ENCODE results near the gene FAM193B.
"Not testable (repeated sequence)": the region's sequence is repeated elsewhere in the genome, so short reads cannot be mapped to it uniquely, and the experiment has no call there.

FAM193B gene

GRCh38 chr5:177537389-177538361 lies 16.7 kb downstream of the FAM193B start:
- no peak overlapping the region for H3K4me3 ChIP-seq (replicated peaks; ENCODE audit: low read depth, low read length)
- peaks cover 10% of the 10 kb centered on the region for H3K36me3 ChIP-seq (ENCODE audit: control insufficient read depth, insufficient read depth, low read length)
- DNase-seq (ENCODE audit: extremely low read depth, insufficient read length): no peak

GRCh38 chr5:177536386-177536785 lies 18.0 kb downstream of the FAM193B start:
- DNase-seq (ENCODE audit: extremely low read depth, insufficient read length): no peak
- H3K27me3 ChIP-seq (replicated peaks; ENCODE audit: control insufficient read depth, insufficient read depth, low read length): no peaks in the 10 kb centered on the region
- TF ChIP-seq, protein P1, sequence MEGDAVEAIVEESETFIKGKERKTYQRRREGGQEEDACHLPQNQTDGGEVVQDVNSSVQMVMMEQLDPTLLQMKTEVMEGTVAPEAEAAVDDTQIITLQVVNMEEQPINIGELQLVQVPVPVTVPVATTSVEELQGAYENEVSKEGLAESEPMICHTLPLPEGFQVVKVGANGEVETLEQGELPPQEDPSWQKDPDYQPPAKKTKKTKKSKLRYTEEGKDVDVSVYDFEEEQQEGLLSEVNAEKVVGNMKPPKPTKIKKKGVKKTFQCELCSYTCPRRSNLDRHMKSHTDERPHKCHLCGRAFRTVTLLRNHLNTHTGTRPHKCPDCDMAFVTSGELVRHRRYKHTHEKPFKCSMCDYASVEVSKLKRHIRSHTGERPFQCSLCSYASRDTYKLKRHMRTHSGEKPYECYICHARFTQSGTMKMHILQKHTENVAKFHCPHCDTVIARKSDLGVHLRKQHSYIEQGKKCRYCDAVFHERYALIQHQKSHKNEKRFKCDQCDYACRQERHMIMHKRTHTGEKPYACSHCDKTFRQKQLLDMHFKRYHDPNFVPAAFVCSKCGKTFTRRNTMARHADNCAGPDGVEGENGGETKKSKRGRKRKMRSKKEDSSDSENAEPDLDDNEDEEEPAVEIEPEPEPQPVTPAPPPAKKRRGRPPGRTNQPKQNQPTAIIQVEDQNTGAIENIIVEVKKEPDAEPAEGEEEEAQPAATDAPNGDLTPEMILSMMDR (IDR thresholded peaks at IDR 0.05; ENCODE audit: insufficient read depth, low read length, poor library complexity, severe bottlenecking): no peak
- peaks cover 14% of the 10 kb centered on the region for H3K36me3 ChIP-seq (ENCODE audit: control insufficient read depth, insufficient read depth, low read length)
- H3K4me3 ChIP-seq (replicated peaks; ENCODE audit: low read depth, low read length): no peak overlapping the region

More at GRCh38 chr5:177537389-177538361, 16.7 kb downstream of the FAM193B start:
- no peaks in the 10 kb centered on the region for H3K27me3 ChIP-seq (replicated peaks; ENCODE audit: control insufficient read depth, insufficient read depth, low read length)
- TF ChIP-seq, protein P1 (IDR thresholded peaks at IDR 0.05; ENCODE audit: insufficient read depth, low read length, poor library complexity, severe bottlenecking): no peak

DNA sequence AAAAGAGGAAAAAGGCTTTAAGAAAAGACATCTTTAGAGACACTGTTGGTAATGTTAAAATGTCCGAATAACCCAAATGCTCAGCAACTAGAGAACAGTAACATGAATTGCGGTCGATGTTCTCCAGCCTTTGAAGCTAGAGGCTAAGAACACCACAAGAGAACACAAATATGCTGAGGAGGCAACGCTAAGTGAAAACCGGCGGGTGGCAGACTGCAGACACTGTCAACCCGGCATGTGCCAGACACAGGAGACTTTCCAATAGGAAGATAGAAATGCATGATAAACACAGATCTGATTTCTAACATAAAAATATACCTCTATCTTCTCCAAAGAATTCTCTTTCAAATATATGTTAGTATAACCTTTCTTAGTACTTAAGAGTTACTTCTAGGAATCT lies 19.2 kb downstream of the FAM193B start:
- Histone ChIP-seq H3K36me3 (ENCODE audit: control insufficient read depth, insufficient read depth, low read length) (peaks cover 16% of the 10 kb centered on the region), H3K4me3 (replicated peaks; ENCODE audit: low read depth, low read length) (no peak overlapping the region), H3K27me3 (replicated peaks; ENCODE audit: control insufficient read depth, insufficient read depth, low read length) (no peaks in the 10 kb centered on the region)
- DNase-seq (ENCODE audit: extremely low read depth, insufficient read length): no peak
- TF ChIP-seq, protein P1 (IDR thresholded peaks at IDR 0.05; ENCODE audit: insufficient read depth, low read length, poor library complexity, severe bottlenecking): no peak

DNA sequence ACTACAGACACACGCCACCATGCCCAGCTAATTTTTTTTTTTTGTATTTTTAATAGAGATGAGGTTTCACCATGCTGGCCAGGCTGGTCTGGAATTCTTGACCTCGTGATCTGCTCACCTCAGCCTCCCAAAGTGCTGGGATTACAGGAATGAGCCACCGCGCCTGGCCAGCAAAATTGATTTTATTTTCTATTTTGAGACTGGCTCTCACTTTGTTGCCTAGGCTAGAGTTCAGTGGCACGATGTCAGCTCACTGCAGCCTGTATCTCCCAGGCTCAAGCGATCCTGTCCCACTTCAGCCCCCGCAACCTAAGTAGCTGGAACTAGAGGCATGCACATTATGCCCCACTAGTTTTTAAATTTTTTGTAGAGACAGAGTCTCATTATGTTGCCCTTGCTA lies 19.9 kb downstream of the FAM193B start:
- not testable (repeated sequence) for DNase-seq (ENCODE audit: extremely low read depth, insufficient read length); H3K4me3 ChIP-seq (replicated peaks; ENCODE audit: low read depth, low read length); H3K27me3 ChIP-seq (replicated peaks; ENCODE audit: control insufficient read depth, insufficient read depth, low read length)
- peaks cover 19% of the 10 kb centered on the region for H3K36me3 ChIP-seq (ENCODE audit: control insufficient read depth, insufficient read depth, low read length)

- DNase-seq (ENCODE audit: extremely low read depth, insufficient read length): no peak
- TF ChIP-seq, protein P1 (IDR thresholded peaks at IDR 0.05; ENCODE audit: insufficient read depth, low read length, poor library complexity, severe bottlenecking): no peak
- Histone ChIP-seq H3K27me3 (replicated peaks; ENCODE audit: control insufficient read depth, insufficient read depth, low read length) (no peaks in the 10 kb centered on the region), H3K36me3 (ENCODE audit: control insufficient read depth, insufficient read depth, low read length) (peaks cover 32% of the 10 kb centered on the region), H3K4me3 (replicated peaks; ENCODE audit: low read depth, low read length) (no peak overlapping the region)
Measured at GRCh38 chr5:177531209-177531940, 23.0 kb downstream of the FAM193B start.

DNA sequence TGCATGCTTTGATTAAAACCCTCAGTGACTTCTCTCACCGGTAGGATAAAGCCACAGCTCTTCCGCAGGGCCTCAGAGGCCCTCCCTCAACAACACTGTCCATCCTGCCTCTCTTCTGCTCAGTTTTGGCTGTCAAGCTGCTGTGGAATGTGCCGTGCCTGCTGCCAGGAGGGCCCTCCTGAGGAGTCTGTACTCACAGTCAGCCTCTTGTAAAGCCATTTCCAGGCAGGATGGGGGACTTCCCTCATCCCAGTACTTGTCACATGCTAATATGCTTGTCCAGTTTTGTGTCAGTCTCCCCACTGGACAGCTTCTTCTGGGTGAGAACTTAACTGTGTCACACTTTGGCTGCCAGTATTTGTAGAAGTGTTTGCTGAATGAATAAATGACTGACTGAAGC lies 23.7 kb downstream of the FAM193B start:
- Histone ChIP-seq H3K4me3 (replicated peaks; ENCODE audit: low read depth, low read length) (no peak overlapping the region), H3K27me3 (replicated peaks; ENCODE audit: control insufficient read depth, insufficient read depth, low read length) (no peaks in the 10 kb centered on the region), H3K36me3 (ENCODE audit: control insufficient read depth, insufficient read depth, low read length) (peaks cover 33% of the 10 kb centered on the region)
- TF ChIP-seq, protein P1 (IDR thresholded peaks at IDR 0.05; ENCODE audit: insufficient read depth, low read length, poor library complexity, severe bottlenecking): no peak
- DNase-seq (ENCODE audit: extremely low read depth, insufficient read length): no peak
